Left hindlimb (tissue), 1 donor: ENCODE measurements around the gene ITPKB.

ENCODE experiments used
- DNase-seq: peaks from one replicate; pipeline ENCODE4 v3.0.0-alpha.2; 2018

The ITPKB gene

DNA sequence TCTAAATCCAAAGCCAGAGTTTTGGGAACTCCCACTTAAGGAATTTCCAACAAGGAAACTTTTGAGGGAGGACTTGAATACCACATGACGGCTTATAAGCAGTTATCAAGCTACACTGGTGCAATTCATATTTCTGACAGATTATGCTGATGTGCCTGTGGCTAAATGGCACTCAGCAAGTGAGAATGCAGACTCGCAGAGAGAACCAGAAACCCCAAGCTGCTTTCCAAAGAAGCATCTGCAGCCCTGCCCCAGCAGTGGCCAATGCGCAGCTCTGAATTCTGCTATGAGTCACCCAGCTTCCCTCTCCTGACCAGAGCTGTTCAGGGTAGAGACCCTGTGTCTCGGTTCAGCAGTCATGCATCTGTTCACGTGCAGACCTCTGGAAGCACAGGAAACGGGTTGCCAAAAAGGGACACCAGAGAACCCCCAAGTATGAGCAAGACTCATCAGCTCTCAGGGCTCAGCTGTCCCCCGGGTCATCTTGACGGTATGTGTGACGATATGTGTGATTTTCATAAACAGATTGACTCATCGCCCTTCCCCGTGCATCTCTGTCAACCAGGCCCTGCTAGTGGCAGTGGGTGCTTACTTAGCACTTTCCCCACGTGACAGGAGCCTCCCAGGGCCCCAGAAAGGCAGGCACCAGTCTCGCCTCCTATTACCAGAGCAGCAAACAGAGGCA is 76.3 kb downstream of the ITPKB start:
- DNase-seq: peak; percentile 74

DNA sequence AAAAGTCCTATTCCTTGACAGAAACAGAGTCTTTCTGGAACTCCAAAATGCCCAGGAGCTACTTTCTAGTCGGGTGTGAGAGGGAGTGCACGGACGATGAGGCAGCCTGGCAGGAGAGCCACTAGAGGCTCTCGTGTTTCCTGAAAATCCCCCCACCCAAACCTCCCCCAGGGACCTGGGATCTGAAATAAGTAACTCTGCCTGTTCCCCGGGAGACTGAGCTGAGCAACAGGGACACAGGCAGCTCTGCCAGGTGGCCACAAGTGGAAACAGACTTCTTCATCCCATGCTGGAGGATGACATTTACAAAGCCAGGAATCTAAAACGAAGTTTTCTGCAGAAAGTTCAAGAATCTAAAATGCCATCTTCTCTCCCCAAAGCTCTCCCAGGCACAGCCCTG is 77.1 kb downstream of the ITPKB start:
- no peak for DNase-seq

DNA sequence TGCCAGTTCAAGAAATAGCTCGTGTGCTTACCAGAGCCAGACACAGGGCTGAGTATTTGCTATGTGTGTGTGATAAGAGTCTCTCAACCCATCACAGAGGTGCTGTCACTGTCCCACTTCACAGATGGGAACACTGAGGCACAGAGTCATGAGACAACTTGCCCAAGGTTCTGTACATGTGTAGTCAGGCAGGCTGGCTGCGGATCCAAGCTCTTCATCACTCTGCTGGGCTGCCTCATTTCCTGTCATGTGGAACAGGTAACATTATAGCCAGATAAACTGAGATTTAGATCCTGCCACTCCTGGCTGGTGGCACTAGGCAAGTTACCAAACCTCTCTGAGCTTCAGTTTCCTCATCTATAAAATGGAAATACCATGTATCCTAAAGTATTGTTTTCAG is 77.8 kb downstream of the ITPKB start:
- no peak for DNase-seq

DNA sequence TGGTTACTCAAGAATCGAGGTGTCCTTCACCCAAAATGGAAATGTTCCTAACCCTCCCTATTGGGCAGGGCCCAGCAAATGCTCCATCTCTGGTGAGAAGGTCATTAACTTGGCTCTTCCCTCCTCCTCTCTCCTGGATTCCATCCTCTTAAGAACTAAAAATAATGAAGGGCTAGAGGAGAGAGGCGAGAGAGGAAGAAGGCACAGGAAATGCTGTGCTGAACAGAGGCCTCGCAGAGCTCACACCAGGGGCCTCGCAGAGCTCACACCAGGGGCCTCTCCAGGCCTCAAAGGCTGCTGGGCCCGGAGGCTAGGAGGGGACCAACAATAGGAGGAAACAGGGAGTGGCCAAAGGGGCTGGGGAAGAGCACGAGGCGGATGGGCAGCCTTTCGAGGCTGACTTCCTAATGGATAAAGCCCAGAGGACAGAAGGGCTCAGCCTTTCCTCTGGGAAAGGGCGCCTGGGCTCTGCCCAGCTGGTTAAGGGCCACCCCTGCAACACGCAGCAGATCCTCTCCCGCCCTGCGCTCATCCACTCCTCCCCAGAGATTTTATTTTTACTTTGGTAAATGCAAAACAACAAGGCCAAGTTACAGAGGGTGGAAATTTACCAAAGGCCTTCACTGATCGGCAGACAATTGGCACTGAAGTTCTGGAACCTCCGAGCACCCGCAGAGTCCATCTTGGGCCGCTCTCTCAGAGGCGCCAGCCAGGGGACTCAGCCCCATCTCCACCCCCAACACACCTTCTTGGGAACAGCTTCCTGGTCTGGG is 78.5 kb downstream of the ITPKB start:
- no peak for DNase-seq

DNA sequence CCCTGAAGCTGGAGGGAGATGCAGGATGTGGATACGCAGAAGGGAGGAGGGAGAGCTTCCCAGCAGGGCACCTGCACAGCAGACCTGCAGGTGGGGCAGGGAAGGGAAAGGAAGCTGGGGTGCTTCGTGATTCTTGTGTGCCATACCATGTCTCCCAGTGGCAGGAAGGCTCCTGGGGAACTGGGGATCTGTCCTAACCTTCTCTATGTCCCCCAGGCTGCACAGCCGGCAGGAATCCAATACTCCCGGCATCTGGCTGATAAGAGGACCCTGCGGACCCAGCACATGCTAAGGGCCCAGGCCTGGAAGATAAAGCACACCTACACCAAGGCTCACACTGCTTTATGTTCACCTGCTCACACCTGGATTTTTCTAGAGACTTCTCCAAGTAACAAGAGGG is 79.4 kb downstream of the ITPKB start:
- DNase-seq: no peak

DNA sequence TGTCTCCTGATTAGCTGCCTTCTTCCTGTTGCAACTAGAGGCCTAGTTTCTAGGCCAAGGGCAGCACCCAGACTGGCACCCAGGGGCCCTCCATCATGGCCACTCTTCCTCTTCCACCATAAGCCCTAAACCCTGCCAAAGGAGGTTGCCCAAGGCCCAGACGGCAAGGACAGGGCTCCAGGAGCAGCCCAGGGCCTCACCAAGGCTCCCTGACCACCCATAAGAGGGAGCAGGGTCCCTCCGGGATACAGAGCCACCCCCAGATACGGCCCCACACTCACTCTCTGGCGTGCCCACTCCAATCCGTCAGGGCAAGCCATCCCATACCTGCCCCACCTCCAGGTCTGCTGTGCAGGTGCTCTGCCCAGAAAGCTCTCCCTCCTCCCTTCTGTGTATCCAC is 79.9 kb downstream of the ITPKB start:
- no peak for DNase-seq

DNA sequence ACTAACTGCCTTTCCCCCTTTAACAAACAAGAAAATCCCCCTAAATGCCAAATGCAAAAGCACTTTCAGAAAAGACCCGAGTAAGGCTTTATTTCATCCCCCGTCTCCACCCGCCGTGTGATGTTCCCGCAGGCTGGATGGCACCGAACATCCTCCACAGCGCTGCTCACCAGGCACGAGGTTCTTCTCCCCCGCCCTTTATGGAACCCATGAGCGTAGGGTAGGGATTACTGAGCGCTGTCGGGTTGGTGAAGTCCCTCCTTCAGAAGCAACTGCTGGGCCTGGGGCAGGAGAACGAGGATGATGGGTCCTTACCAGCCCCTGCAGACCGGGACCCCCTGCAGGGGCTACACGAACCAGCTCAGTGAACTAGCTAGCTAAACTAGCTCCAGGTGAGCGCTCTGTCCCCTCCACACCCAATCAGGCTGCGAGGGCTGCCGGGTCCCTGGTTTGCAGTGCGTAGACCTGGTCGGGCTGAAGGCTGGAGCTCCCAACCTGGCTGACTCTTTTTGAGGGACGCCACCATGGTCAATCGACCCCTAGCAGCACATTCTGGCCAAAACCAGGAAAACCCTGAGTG is 80.4 kb downstream of the ITPKB start:
- DNase-seq: no peak

DNA sequence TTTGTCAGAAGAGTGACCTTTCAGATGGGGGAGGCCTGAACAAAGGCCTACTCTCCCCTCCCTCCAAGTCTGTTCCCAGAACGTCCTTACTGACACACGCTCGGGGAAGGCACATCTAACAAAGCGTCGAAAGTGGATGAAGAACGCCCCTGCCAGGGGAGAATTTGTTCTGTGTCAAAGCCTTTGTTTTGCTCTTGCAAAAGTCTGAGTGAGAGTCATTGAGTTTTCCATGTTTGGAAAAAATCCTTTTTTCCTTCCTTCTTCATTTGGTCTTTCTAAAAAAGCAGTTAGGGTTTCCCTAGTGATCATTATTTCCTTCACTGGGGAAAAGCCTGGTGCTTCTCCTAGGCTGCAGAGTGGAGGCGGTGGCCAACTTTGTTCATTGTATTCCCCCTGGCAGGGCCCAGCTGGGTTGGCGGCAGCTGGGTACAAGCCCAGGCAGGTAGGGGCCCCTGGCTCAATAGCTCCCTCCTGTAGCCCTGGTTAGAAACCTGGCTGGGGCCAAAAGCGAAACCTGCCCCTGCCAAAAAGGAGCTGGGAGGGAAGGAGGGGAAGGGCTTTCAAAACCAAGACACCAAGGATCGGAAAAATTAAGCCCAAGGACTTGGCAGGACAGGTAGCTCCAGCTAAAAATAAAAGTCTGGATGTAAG is 81.1 kb downstream of the ITPKB start:
- peak; percentile 85 for DNase-seq

DNA sequence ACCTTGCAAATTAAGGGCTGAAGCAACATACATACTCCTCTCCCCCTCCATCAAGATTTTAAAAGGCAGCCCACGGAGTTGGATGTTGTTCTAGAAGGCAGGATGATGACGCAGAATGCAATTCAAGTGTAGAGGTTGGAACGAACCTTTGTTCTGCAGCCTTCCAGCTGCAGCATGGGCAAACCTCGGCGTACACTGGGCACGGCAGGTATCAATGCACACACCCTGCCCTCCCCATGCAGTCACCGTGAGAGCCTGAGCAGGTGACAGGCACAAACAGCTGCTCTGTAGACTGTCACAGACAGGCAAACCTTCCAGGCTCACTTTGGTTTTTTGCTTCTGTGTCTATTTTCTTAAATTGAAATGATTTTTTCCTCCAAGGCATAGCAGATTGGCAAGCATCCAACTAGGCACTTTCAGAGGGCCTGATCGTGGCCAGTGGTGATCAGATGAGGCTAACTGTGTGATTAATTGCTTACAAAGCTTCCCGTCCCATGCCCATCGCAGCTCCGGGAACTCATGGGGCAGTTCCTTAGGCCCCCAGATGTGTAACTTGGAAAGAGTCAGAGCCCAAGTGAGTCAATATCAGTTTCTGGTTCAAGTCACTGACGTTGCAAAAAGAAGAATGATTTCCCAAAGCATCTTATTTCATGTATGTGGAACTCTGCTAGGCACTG is 82.3 kb downstream of the ITPKB start:
- no peak for DNase-seq

DNA sequence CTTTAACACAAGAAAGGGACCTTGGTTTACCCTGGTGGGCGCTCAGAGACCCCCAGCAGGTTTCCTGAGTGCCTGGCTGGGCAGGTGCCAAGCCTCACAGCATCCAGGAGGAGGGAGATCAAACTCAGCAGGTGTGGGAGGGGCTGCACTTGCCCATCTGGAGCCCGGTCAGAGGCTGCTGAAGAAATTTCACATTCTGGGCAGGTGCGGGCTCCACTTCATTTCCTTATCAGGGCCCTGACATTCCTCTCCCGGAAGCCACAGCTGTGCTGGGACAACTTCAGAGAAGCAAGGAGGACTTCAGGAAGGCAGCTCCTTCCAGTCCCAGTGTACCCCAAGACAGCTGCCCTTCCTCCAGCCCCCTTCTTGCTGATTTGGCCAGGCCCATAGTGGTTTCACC is 82.9 kb downstream of the ITPKB start:
- no peak for DNase-seq

DNA sequence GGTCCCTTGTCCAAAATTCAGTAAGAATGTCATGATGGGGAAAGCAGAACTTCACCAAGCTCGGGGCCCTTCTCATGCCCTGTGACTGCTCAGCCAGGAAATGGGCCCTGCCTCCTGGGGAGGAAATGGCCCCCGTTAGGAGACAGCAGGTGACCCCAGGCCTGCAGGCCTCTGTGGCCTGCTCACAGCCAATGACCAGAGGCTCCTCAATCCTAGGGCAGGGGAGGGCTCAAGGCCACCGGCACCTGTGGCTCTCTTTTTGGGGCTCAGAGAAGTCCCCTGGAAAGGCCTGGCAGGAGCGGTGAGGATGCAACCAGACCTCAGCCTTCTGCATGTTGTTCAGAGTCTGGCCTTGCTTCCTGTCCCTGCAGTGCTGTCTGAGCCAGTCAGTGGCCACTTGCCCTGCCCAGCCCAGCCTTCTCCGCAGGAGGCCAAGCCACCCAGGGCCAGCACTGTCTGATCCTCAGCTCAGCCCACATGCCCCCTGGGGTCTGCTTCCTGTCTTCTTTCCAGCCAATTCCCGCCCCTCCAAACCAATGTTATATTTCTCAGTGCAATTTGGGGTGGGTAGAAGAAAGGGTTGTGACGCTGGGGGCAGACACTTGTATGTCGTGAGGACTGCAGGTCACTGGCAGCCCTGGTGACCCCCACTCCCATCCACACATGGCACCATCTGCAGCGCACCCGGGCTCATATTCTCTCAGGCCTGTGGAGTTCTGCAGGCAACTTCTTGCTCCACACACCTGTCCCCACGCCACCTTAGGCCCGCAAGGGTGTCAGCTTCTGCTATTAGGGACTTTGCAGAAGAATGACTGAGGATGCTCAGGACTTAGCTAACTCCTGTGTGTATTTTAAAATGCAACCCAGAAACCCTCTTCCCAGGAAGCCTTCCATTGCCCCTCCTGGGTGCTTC is 83.6 kb downstream of the ITPKB start:
- no peak for DNase-seq

DNA sequence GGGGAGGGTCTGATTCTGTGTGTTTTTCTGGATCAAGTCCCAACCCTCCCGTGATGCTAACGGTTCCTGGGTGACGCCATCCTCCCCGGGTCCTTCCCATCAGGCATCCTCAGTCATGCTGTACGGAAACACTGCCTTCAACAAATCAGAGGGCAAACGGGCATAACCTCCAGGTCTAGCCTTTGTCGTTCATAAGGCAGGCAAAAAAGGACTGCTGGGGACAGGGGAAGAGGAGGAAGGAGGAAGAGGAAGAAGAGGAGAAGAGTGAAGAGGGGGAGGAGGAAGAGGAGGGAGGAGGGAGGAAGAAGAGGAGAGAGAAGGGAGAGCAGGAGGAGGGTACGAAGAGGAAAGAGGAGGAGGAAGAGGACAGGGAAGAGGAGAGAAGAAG is 84.4 kb downstream of the ITPKB start:
- no peak for DNase-seq

DNA sequence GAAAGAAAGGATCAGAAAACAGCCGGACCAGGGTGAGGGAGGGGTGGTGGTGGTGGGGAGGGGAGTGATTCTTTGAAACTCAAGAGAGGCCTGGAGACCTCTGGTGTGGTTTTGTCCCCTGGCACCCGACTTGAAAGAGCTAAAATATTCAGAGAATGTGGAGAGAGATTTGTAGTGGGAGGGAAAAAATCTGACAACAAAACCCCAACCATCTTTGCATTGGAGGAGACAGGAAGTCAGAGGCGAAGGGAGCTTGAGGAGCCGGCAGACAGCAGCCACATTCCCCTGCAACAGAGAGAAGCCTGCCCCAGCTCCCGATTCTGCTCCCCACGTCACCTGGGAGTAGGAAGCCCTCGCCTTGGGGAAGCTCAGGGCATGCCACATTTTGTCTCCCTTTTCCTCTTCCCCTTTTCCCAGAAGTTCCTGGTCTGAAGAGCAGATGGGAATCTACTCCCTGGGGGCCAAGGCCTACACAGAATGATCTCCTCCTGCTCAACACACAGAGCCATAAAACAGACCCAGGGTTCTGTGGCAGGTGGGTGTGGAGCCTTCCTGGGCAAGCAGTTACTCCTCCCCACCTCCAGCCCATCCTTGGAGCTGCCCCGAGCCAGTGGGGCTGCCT is 84.9 kb downstream of the ITPKB start:
- DNase-seq: no peak

DNA sequence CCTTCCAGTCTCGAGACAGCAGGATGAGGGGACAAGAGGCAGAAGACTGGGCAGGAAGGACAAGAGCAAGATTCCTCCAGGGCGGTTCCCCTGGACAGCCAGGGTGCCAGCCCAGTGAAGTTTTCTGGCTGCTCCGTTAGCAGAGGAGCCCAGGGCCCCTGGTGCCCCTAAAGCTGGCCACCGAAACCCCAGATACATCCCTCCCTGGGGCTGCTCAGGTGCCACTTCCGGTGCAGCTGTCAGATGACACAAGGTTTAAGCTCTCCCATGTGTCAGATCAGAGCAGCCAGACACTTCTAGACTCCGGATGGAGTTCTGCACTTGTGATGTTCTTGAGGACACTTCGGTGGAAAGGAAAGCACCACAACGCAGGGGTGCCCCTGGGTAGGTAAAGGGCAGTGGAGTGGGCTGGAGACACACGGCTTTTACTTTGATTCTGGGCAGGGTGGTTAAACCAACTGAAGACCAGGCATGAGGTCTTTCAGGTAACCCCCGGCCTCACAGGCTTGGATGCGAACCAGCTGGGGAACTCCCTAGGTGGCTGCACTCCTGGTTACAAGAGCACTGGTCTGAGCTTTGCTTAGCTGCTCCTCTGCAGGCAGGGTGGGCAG is 85.7 kb downstream of the ITPKB start:
- no peak for DNase-seq

DNA sequence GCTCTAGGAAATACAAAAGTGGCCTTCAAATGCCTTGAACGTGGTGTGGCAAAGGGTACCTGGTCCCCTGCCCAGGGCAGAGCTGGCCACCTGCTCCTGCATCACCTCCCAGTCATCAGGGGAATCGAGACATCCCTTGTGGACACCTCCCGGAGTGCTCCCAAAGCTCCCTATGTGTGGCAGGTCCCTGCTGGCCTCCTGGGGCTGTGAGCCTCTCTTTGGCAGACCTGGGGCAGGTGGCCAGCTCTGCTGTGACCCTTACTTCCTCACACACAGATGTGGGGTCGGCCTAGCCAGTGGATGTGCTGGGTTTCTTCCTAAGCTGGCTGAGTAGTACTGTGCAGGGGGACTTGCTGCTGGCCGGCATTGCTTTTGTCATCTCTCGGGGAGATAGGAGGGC is 86.5 kb downstream of the ITPKB start:
- no peak for DNase-seq

DNA sequence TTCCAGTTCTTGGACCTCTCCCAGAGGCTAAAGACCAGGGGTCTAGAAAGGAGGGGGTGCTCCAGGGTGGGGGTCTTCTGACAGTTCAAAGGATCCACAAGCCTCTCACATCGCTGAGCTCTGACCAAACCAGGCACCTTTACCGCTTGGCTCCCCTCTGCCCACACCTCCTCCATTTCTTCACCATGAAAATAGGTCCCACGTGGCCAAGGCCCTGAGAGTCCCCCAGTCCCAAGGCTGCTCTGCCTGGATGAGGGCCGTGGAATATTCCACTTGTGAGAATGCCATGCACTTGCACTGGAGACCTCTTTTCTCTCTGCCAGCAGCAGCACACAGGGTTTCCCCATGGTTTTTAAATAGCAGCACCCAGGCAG is 87.4 kb downstream of the ITPKB start:
- no peak for DNase-seq

DNA sequence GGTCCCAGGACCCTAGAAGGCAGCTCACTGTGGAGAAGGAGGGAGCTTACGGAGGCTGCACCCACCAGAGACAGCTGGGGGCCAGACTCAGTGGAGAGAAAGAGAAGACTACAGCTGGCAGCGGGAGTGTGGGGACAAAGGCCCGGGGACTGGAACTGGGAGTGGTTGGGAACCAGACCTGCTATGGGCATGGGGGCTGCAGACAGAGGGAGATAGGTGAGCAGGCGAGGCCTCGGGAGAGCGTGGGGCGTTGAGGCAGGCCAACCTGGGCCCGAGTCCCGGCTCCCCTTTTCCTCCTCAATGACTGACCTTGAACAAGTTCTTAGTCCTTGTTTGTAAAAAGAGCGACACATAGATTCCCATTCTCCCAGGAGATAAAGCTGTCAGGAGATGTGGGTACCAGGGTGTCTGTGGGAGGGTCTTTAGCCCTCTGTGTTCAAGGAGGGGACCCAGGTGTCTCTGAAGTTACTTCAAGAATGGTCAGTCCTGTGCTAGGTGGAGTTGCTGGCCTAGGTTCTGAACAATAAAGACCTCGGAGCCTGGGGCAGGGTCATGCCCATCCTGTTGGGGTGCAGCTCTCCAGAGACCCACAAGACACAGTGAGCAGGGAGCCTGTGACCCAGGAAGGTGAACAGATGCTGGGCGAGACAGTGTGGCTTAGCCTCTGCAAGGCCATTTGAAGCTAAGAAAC is 87.9 kb downstream of the ITPKB start:
- no peak for DNase-seq

DNA sequence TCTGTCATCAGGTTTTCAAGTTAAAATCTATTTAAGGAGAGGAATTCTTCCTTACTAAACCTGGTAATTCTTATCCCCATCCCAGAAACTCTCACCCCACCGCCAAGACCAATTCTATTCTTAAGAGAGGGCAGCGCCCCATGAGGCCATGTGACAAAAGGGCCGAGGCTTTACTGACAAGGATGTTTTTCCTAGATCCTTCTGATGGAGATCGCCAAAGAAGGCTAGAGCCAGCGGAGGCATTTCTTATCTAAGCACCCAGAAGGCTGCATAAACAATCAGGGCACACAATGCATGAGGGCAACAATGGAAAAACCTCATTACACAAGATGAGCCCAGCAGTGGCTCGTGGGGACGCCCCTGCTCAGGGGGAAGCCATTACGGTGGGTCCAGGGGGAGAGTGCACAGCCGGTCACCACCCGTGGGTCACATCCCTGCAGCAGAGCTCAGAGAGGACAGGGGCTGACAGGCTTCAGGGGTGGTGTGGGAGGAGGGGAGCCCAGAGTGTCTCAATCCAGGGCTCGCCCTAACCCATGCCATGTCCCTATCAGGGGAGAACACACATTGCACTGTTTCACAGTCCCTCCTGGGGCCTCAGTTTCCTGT is 88.7 kb downstream of the ITPKB start:
- DNase-seq: no peak

DNA sequence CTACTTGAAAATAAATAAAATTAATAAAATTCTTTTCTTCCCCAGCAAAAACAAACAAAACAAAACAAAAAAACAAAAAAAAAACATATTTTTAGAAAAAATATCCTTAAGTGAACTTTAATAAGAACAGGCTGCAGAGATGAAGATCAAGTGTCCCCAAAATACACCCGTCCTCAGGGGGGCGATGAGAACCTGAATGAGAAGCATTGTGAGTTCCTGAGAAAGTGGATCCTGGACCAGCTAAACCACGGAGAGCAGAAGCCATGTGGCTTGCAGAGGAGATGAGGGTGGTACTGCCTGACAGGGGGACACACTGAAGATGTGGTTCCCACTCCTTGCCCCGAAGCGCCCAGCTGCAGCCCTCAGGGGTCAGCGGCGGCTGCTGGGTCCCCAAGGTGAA is 89.3 kb downstream of the ITPKB start:
- no peak for DNase-seq

DNA sequence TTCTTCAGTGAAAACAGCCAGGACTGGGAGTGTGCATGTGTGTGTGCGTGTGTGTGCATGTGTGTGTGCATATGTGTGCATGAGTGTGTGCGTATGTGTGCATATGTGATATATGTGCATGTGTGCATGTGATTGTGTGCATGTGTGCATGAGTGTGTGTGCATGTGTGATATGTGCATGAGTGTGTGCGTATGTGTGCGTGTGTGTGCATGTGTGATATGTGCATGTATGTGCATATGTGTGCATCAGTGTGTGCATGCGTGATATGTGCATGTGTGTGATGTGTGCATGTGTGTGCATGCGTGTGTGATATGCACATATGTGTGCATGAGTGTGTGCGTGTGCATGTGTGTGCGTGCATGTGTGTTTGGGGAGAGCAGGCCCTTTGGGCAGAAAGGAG is 89.8 kb downstream of the ITPKB start:
- DNase-seq: no peak
